Stimulated activated CD4-positive, alpha-beta T cell treated with anti-CD3 and anti-CD28 coated beads, Interleukin-4, amount 100 ng/mL, for 1 hour (primary cell): ENCODE data around the gene PXYLP1.
"Not testable (repeated sequence)": the region's sequence is repeated elsewhere in the genome, so short reads cannot be mapped to it uniquely, and the experiment has no call there.

Source experiments
- DNase-seq: peaks from one replicate; pipeline ENCODE4 v3.0.0-alpha.2; 2020

PXYLP1 gene

GRCh38 chr3:141231101-141231951 is at the start of gene PXYLP1:
Gene PXYLP1, plus strand, starts transcription at chr3:141231825. Its CDS starts 28,351 bp downstream, at chr3:141260176.
- peak; percentile 90 for DNase-seq

DNA sequence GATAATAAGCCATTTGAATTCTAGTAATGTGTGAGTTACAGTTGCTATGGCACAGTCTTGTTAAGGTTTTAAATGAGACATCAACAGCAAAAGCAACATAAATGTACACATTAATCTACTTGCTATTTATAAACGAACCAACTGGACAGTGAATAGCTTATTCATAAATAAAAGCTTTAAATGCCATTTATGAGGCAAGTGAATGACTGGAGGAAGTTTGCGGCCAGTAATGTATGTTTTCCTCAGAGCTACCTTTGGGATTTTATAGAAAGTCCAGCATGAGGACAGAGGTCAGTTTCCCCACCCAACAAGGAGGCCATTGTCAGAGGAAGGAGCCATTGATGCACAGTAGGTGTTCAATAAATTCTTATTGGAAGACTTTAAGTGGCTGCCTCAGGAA is 48.0 kb upstream of the PXYLP1 start:
- no peak for DNase-seq

- no peak for DNase-seq
These were observed 47.2 kb upstream of the PXYLP1 start for GRCh38 chr3:141184430-141184829.

GRCh38 chr3:141191097-141191749 is 40.4 kb upstream of the PXYLP1 start:
- DNase-seq: no peak

- DNase-seq: peak; percentile 98
These were observed 39.3 kb upstream of the PXYLP1 start for GRCh38 chr3:141192345-141192744.

GRCh38 chr3:141193066-141193830 is 38.4 kb upstream of the PXYLP1 start:
- no peak for DNase-seq

DNA sequence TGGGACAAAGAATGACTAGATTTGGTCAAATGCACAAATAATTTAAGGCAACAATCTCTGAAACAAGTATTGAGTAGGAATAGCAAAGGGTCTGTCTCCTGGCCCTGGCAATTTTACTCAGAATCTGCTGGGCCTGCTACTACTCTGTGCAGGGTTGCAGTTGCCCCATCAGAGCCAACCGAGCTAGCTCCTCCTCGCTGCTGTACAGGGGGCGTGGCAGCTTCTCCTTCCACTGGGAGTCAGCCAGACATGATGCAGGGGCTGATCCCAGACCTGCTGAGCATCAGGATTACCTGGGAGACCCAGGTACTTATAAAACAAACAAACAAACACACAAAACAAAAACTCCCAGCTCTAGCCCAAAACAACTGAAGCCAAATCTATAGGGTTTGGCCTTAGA is 30.5 kb upstream of the PXYLP1 start:
- DNase-seq: no peak

- no peak for DNase-seq
These were observed 28.9 kb upstream of the PXYLP1 start for GRCh38 chr3:141202682-141203081.

DNA sequence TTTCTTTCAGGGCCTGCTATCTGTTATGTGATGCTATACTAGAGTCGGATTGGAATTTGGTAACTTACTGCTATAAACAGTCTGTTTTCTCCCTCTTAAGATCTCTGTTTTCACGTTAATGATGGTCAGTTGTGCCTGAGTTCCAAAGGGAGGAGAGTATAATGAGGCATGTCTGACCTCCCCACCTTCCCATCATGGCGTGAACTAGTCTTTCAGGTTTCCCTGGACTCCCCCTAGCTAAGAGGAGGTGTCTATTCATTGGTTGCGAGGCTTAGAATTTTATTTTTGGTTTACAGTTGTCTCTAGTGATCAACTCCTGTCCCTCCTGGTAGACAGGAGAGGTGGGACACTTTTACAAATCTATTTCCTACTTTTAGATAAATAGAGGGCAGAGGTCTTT is 27.8 kb upstream of the PXYLP1 start:
- no peak for DNase-seq

DNA sequence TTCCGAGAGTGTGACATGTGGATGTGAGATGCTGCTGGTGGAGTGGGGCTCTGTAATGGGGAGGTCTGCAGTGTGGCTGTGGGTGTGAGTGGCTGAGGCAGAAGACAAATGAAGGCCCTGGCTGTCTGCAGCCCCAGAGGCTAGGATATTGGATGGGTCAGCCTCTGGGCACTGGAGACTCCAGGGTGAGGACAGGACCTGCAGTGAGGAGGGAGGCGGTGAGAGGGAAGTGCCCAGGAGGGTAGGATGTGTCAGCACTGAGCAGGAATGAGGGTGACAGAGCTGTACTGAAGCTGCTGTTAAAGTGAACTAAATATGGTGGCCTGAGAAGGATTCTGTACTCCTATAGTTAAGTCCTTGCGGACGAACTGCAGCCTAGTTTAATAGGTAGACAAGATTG is 27.3 kb upstream of the PXYLP1 start:
- no peak for DNase-seq

- not testable (repeated sequence) for DNase-seq
These were observed 20.3 kb upstream of the PXYLP1 start for GRCh38 chr3:141211306-141211705.

- DNase-seq: no peak
These were observed 19.5 kb upstream of the PXYLP1 start for GRCh38 chr3:141212101-141212500.

DNA sequence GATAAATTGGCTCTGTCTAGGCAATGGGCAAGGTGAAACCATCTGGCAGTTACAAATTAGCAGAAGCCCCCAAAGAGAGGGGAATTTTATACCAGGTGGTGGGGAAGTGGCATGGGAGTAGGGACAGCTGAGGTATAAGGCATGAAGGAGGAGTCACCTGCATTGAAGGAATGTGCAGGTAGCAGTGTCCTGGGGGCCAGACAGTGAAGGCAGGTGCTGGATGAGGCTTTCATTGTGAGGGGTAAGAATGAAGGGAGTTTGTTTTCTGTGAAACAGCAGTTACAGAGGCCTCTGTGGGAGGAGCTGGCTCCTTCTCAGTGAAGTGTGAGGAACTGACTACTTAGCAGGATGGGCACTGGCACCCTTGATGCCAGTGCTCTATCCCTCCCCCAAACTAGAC is 19.1 kb upstream of the PXYLP1 start:
- no peak for DNase-seq

- DNase-seq: no peak
These were observed 14.7 kb upstream of the PXYLP1 start for GRCh38 chr3:141216975-141217374.

- DNase-seq: no peak
These were observed 14.2 kb upstream of the PXYLP1 start for GRCh38 chr3:141217389-141217788.

GRCh38 chr3:141218162-141218835 is 13.3 kb upstream of the PXYLP1 start:
- no peak for DNase-seq

- no peak for DNase-seq
These were observed 12.7 kb upstream of the PXYLP1 start for GRCh38 chr3:141218926-141219325.

GRCh38 chr3:141223673-141224166 is 7.9 kb upstream of the PXYLP1 start:
- no peak for DNase-seq

GRCh38 chr3:141225939-141226338 is 5.7 kb upstream of the PXYLP1 start:
- no peak for DNase-seq

GRCh38 chr3:141227216-141227615 is 4.4 kb upstream of the PXYLP1 start:
- no peak for DNase-seq

DNA sequence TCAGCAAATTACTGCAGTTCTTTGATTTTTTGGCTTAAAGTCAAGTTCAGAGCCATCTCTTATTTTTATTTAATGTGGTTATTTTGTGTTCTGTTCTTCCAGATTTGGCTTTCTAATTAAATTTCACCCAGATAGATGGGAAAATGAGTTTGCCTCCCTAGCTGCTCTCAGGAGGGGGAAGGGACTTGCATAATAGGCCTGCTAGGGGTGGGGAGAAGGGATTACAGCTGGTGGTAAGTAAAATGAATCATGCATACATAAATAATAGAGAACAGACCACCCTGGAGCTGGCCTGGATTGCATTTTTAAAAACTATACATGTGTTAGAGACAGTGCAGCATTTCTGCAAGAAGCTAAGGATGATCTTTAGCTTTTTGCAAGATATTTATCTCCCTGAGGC is 3.9 kb upstream of the PXYLP1 start:
- no peak for DNase-seq

GRCh38 chr3:141228395-141228794 is 3.2 kb upstream of the PXYLP1 start:
- no peak for DNase-seq

GRCh38 chr3:141229132-141229531 is 2.5 kb upstream of the PXYLP1 start:
- no peak for DNase-seq
